GM10266 (cell line): ENCODE results near the gene CLMP.

Experiments used
- DNase-seq: peaks from one replicate; pipeline ENCODE4 v3.0.0; 2012; ENCODE audit errors: extremely low spot score
- CTCF ChIP-seq: IDR thresholded peaks from 2 replicates; pipeline ENCODE4 v1.5.1; 2012; ENCODE audit warnings: mild to moderate bottlenecking, low read depth; ENCODE audit not compliant: control insufficient read depth, insufficient read depth; ENCODE audit errors: missing control alignments

CLMP gene

GRCh38 chr11:123054301-123055065 is 140.6 kb downstream of the CLMP start:
- DNase-seq: peak; percentile 63
- TF ChIP-seq CTCF: peak; percentile 64

- no peak for DNase-seq
- TF ChIP-seq CTCF: no peak
Observed at GRCh38 chr11:123052901-123053721, 141.9 kb downstream of the CLMP start.

GRCh38 chr11:123051634-123052033 is 143.4 kb downstream of the CLMP start:
- DNase-seq: no peak
- no peak for TF ChIP-seq CTCF

- TF ChIP-seq CTCF: no peak
Observed at GRCh38 chr11:123051146-123051545, 143.9 kb downstream of the CLMP start.

GRCh38 chr11:123047947-123048293 is 147.1 kb downstream of the CLMP start:
- DNase-seq: no peak
- TF ChIP-seq CTCF: no peak

More at GRCh38 chr11:123051146-123051545, 143.9 kb downstream of the CLMP start:
- DNase-seq: no peak

- no peak for TF ChIP-seq CTCF
- no peak for DNase-seq
Observed at GRCh38 chr11:123047266-123047946, 147.6 kb downstream of the CLMP start.
